OCI-LY1 (cell line): ENCODE data around the gene JPT2.

Experiments
- H2AFZ ChIP-seq: fragments of 200-600 bp; sonication (generic), shearing (Covaris generic); 2 replicates; pipeline ENCODE4 v1.6.0; 2014; ENCODE audit warnings: antibody characterized with exemption, mild to moderate bottlenecking, low read length
- H3F3A ChIP-seq: fragments of 200-600 bp; sonication (generic), shearing (Covaris generic); 2 replicates; pipeline ENCODE4 v1.6.0; 2014; ENCODE audit warnings: mild to moderate bottlenecking, antibody characterized with exemption, low read length, moderate library complexity; ENCODE audit not compliant: insufficient read depth
- H3K27ac ChIP-seq: fragments of 200-600 bp; sonication (generic); 2 replicates; pipeline ENCODE4 v1.5.1; 2014; ENCODE audit warnings: low read length, mixed run types, mild to moderate bottlenecking, low read depth; ENCODE audit not compliant: poor library complexity, severe bottlenecking
- H3K27me3 ChIP-seq: fragments of 200-600 bp; sonication (generic); 2 replicates; pipeline ENCODE4 v1.6.0; 2014; ENCODE audit warnings: antibody characterized with exemption, mild to moderate bottlenecking, low read length, moderate library complexity; ENCODE audit not compliant: insufficient read depth
- H3K36me3 ChIP-seq: fragments of 200-600 bp; sonication (generic); 2 replicates; pipeline ENCODE4 v1.6.1; 2014; ENCODE audit warnings: mild to moderate bottlenecking, antibody characterized with exemption, low read length, moderate library complexity, mixed read lengths; ENCODE audit not compliant: insufficient read depth
- H3K4me1 ChIP-seq: fragments of 200-600 bp; sonication (generic); 2 replicates; pipeline ENCODE4 v1.5.1; 2014; ENCODE audit warnings: mild to moderate bottlenecking, low read length, moderate library complexity; ENCODE audit not compliant: insufficient read depth, severe bottlenecking
- H3K4me2 ChIP-seq: fragments of 200-600 bp; sonication (generic), shearing (Covaris generic); 2 replicates; pipeline ENCODE4 v1.6.1; 2014; ENCODE audit warnings: low read length
- H3K4me3 ChIP-seq: fragments of 200-600 bp; sonication (generic); 2 replicates; pipeline ENCODE4 v1.5.1; 2014; ENCODE audit warnings: low read length, low read depth, mild to moderate bottlenecking, mixed read lengths; ENCODE audit not compliant: poor library complexity, severe bottlenecking
- H3K79me2 ChIP-seq: fragments of 200-600 bp; shearing (Covaris generic); 2 replicates; pipeline ENCODE4 v1.6.1; 2016; ENCODE audit warnings: mixed run types, low read length, mixed read lengths; ENCODE audit not compliant: insufficient read depth
- H3K9ac ChIP-seq: fragments of 200-600 bp; sonication (generic), shearing (Covaris generic); 2 replicates; pipeline ENCODE4 v1.6.1; 2014; ENCODE audit warnings: mild to moderate bottlenecking, low read length, mixed read lengths
- H3K9me2 ChIP-seq: fragments of 200-600 bp; sonication (generic), shearing (Covaris generic); 2 replicates; pipeline ENCODE4 v1.6.1; 2014; ENCODE audit warnings: low read depth, mild to moderate bottlenecking, low read length, mixed read lengths
- H3K9me3 ChIP-seq: fragments of 200-600 bp; shearing (Covaris generic); 2 replicates; pipeline ENCODE4 v1.6.1; 2014; ENCODE audit warnings: low read length, mixed read lengths
- H4K20me1 ChIP-seq: fragments of 200-600 bp; sonication (generic), shearing (Covaris generic); 2 replicates; pipeline ENCODE4 v1.6.0; 2016; ENCODE audit warnings: mild to moderate bottlenecking, low read length; ENCODE audit not compliant: insufficient read depth
- EZH2 ChIP-seq: fragments of 200-600 bp; sonication (generic), shearing (Covaris generic); IDR thresholded peaks from 2 replicates; pipeline ENCODE4 v1.8.0; 2017; ENCODE audit warnings: borderline replicate concordance, mixed run types, mild to moderate bottlenecking, antibody characterized with exemption, low read length, moderate library complexity, mixed read lengths
- TF ChIP-seq, protein P1 (sequence below): fragments of 200-600 bp; sonication (generic), shearing (Covaris generic); IDR thresholded peaks from 2 replicates; pipeline ENCODE4 v1.5.1; 2017; ENCODE audit warnings: mild to moderate bottlenecking, antibody characterized with exemption, low read length, moderate library complexity, mixed read lengths

Gene JPT2

GRCh38 chr16:1743376-1744337, 65.6 kb downstream of the JPT2 start:
- Histone ChIP-seq H2AFZ (no peak overlapping the region), H3K9me2 (no peaks in the 10 kb centered on the region), H3K4me1 (no peaks in the 10 kb centered on the region), H3K4me3 (no peak overlapping the region), H3K79me2 (no peaks in the 10 kb centered on the region), H3K36me3 (peaks cover 48% of the 10 kb centered on the region), H3F3A (peaks cover 2% of the 10 kb centered on the region), H3K9ac (no peak overlapping the region), H3K4me2 (no peak overlapping the region), H3K27me3 (no peaks in the 10 kb centered on the region), H3K27ac (no peak overlapping the region), H3K9me3 (no peaks in the 10 kb centered on the region), H4K20me1 (no peaks in the 10 kb centered on the region)
- TF ChIP-seq, protein P1, sequence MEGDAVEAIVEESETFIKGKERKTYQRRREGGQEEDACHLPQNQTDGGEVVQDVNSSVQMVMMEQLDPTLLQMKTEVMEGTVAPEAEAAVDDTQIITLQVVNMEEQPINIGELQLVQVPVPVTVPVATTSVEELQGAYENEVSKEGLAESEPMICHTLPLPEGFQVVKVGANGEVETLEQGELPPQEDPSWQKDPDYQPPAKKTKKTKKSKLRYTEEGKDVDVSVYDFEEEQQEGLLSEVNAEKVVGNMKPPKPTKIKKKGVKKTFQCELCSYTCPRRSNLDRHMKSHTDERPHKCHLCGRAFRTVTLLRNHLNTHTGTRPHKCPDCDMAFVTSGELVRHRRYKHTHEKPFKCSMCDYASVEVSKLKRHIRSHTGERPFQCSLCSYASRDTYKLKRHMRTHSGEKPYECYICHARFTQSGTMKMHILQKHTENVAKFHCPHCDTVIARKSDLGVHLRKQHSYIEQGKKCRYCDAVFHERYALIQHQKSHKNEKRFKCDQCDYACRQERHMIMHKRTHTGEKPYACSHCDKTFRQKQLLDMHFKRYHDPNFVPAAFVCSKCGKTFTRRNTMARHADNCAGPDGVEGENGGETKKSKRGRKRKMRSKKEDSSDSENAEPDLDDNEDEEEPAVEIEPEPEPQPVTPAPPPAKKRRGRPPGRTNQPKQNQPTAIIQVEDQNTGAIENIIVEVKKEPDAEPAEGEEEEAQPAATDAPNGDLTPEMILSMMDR, result no peak
- TF ChIP-seq EZH2, result no peak

GRCh38 chr16:1744338-1744840, 66.3 kb downstream of the JPT2 start:
- no peak overlapping the region for H3K4me2 ChIP-seq
- no peak overlapping the region for H3K4me3 ChIP-seq
- no peaks in the 10 kb centered on the region; the same call in 1 of the 2 replicates for H3F3A ChIP-seq
- no peaks in the 10 kb centered on the region for H3K4me1 ChIP-seq
- H3K27me3 ChIP-seq, result no peaks in the 10 kb centered on the region
- no peak overlapping the region for H3K27ac ChIP-seq
- H3K9me3 ChIP-seq, result no peaks in the 10 kb centered on the region
- H3K9me2 ChIP-seq, result no peaks in the 10 kb centered on the region
- no peak overlapping the region for H2AFZ ChIP-seq
- peaks cover 56% of the 10 kb centered on the region for H3K36me3 ChIP-seq
- TF ChIP-seq, protein P1, result no peak
- TF ChIP-seq EZH2, result no peak
- H4K20me1 ChIP-seq, result no peaks in the 10 kb centered on the region
- H3K79me2 ChIP-seq, result no peaks in the 10 kb centered on the region
- H3K9ac ChIP-seq, result no peak overlapping the region

DNA sequence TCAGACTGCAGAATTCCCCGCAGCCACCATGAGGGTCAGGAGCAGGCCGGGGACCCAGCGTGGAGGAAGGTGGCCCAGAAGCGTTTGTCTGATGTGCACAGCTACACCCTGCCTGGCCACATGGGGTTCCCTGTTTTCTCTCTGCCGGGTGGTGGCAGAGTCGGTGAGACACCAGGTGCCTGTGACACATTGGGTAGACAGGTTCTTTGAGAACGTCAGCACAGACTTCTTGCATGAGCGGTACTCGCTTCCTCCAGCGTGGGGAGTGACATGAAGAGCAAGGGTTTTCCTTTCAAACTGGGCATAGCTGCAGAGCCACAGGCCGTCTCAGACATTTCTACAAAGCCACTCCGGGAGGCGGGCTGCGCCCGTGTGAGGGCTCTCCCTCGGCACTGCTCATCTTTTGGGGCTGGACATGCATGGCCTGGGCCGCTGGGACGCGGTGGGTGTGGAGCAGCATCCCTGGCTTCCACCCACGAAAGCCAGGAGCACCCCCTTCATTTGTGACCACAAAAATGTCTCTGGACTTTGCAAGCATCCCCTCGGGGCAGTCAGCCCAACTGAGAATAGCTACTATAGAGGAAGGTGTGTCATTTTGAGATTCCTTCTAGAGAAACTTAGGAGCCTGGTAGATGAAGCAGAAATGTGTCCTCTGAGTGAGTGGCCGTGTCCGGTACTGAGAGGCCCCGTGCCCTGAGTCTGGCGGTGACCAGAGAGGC, 67.3 kb downstream of the JPT2 start:
- Histone ChIP-seq H4K20me1 (no peaks in the 10 kb centered on the region), H3K9me3 (no peaks in the 10 kb centered on the region), H3K27ac (no peak overlapping the region), H3K4me3 (no peak overlapping the region), H3K4me1 (no peaks in the 10 kb centered on the region), H3F3A (no peaks in the 10 kb centered on the region), H3K9me2 (no peaks in the 10 kb centered on the region), H3K4me2 (no peak overlapping the region), H2AFZ (no peak overlapping the region), H3K27me3 (no peaks in the 10 kb centered on the region), H3K36me3 (peaks cover 58% of the 10 kb centered on the region), H3K79me2 (no peaks in the 10 kb centered on the region), H3K9ac (no peak overlapping the region)
- TF ChIP-seq, protein P1, result no peak
- no peak for TF ChIP-seq EZH2
